ENCODE data around the gene RSRC2. TPM values are rescaled to one million over a fixed set of nuclear protein-coding genes. Genes with fewer than 3 reads are reported as not detected.

The RSRC2 gene

Small RNAs within 50 kb of the gene (small RNA-seq; reads per million reads assigned to genes)
- gene AC026333.1 (ENCODE audit: insufficient read depth) (not detected), gene RF00411 (ENCODE audit: insufficient read depth) (not detected)
